Mucosa of stomach (tissue), 1 donor: ENCODE measurements around the gene ADAMTS15.
A peak's percentile ranks its signal among the peaks of the same experiment; 100 is the strongest.

ENCODE experiments used
- H3K27me3 ChIP-seq: one replicate; pipeline ENCODE4 v1.7.0; 2013; ENCODE audit warnings: mild to moderate bottlenecking, low read length; ENCODE audit not compliant: control insufficient read depth, insufficient read depth
- H3K36me3 ChIP-seq: one replicate; pipeline ENCODE4 v1.7.0; 2013; ENCODE audit warnings: low read length; ENCODE audit not compliant: control insufficient read depth, insufficient read depth
- H3K4me1 ChIP-seq: one replicate; pipeline ENCODE4 v1.7.0; 2013; ENCODE audit warnings: mild to moderate bottlenecking, low read length; ENCODE audit not compliant: control insufficient read depth, insufficient read depth
- H3K4me3 ChIP-seq: one replicate; pipeline ENCODE4 v1.7.0; 2013; ENCODE audit warnings: low read length
- H3K9ac ChIP-seq: one replicate; pipeline ENCODE4 v1.7.0; 2013; ENCODE audit warnings: mild to moderate bottlenecking, low read length, moderate library complexity
- H3K9me3 ChIP-seq: one replicate; pipeline ENCODE4 v1.7.0; 2013; ENCODE audit warnings: mild to moderate bottlenecking, low read length, moderate library complexity; ENCODE audit not compliant: control insufficient read depth
- donor health status: Pancreatic carcinoma.

The ADAMTS15 gene

GRCh38 chr11:130518164-130518680 lies 69.8 kb downstream of the ADAMTS15 start:
- Histone ChIP-seq H3K4me1 (peaks cover 29% of the 10 kb centered on the region), H3K9me3 (no peaks in the 10 kb centered on the region), H3K27me3 (no peaks in the 10 kb centered on the region), H3K9ac (no peak overlapping the region), H3K36me3 (no peaks in the 10 kb centered on the region), H3K4me3 (no peak overlapping the region)

- H3K27me3 ChIP-seq, result no peaks in the 10 kb centered on the region
- H3K36me3 ChIP-seq, result no peaks in the 10 kb centered on the region
- no peak overlapping the region for H3K9ac ChIP-seq
- H3K4me3 ChIP-seq, result no peak overlapping the region
- peaks cover 28% of the 10 kb centered on the region for H3K4me1 ChIP-seq
- no peaks in the 10 kb centered on the region for H3K9me3 ChIP-seq
Observed at GRCh38 chr11:130519128-130519932, 70.9 kb downstream of the ADAMTS15 start.

GRCh38 chr11:130520271-130520671 lies 71.8 kb downstream of the ADAMTS15 start:
- Histone ChIP-seq H3K9me3 (no peaks in the 10 kb centered on the region), H3K36me3 (no peaks in the 10 kb centered on the region), H3K9ac (no peak overlapping the region), H3K4me1 (peaks cover 28% of the 10 kb centered on the region), H3K4me3 (no peak overlapping the region), H3K27me3 (no peaks in the 10 kb centered on the region)

- Histone ChIP-seq H3K4me1 (peaks cover 29% of the 10 kb centered on the region), H3K9ac (peak overlapping the region; percentile 40), H3K36me3 (no peaks in the 10 kb centered on the region), H3K4me3 (no peak overlapping the region), H3K9me3 (no peaks in the 10 kb centered on the region), H3K27me3 (no peaks in the 10 kb centered on the region)
Observed at GRCh38 chr11:130522284-130522961, 74.0 kb downstream of the ADAMTS15 start.

DNA sequence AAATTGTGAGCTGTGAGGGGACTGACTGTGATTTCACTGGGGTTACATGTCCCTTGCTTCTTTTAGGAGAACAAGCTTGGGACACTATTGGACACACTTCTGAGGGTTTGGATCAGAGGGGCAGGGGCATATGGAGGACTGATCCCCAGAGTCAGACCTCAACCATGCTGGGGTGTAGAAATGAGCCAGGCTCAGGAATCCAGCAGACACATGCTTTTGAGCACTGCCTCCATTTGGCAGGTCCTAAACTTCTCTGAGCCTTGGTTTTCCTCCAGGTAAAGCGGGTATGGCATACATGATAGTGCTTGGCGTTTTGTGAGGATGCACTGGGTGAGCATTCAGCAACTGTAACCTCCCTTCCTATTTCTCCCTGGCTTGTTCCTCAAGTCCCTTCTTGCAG lies 74.7 kb downstream of the ADAMTS15 start:
- H3K27me3 ChIP-seq, result no peaks in the 10 kb centered on the region
- H3K4me3 ChIP-seq, result no peak overlapping the region
- no peaks in the 10 kb centered on the region for H3K36me3 ChIP-seq
- H3K9ac ChIP-seq, result no peak overlapping the region
- no peaks in the 10 kb centered on the region for H3K9me3 ChIP-seq
- H3K4me1 ChIP-seq, result peaks cover 37% of the 10 kb centered on the region

GRCh38 chr11:130523609-130524008 lies 75.2 kb downstream of the ADAMTS15 start:
- Histone ChIP-seq H3K27me3 (no peaks in the 10 kb centered on the region), H3K36me3 (no peaks in the 10 kb centered on the region), H3K4me1 (peaks cover 40% of the 10 kb centered on the region), H3K9me3 (no peaks in the 10 kb centered on the region), H3K4me3 (no peak overlapping the region), H3K9ac (no peak overlapping the region)

GRCh38 chr11:130524132-130524790 lies 75.8 kb downstream of the ADAMTS15 start:
- Histone ChIP-seq H3K4me1 (peaks cover 42% of the 10 kb centered on the region), H3K9ac (no peak overlapping the region), H3K9me3 (no peaks in the 10 kb centered on the region), H3K4me3 (no peak overlapping the region), H3K27me3 (no peaks in the 10 kb centered on the region), H3K36me3 (no peaks in the 10 kb centered on the region)

- H3K36me3 ChIP-seq, result no peaks in the 10 kb centered on the region
- H3K27me3 ChIP-seq, result no peaks in the 10 kb centered on the region
- H3K4me3 ChIP-seq, result no peak overlapping the region
- peaks cover 38% of the 10 kb centered on the region for H3K4me1 ChIP-seq
- no peak overlapping the region for H3K9ac ChIP-seq
- H3K9me3 ChIP-seq, result no peaks in the 10 kb centered on the region
Observed at GRCh38 chr11:130525307-130525706, 76.9 kb downstream of the ADAMTS15 start.
